Osteocyte (in vitro differentiated cells): ENCODE results near the gene AP3S2. TPM values are rescaled to one million over a fixed set of nuclear protein-coding genes. Genes with fewer than 3 reads are reported as not detected.
"Not testable (repeated sequence)": the region's sequence is repeated elsewhere in the genome, so short reads cannot be mapped to it uniquely, and the experiment has no call there.

Source experiments
- DNase-seq: peaks from one replicate; pipeline ENCODE4 v3.0.0; 2021; ENCODE audit warnings: mixed read lengths; ENCODE audit not compliant: unreplicated experiment; ENCODE audit errors: extremely low spot score
- H3K27ac Mint-ChIP-seq: one replicate; pipeline ENCODE4 v1.8.0; 2021; ENCODE audit warnings: mild to moderate bottlenecking, mixed read lengths; ENCODE audit not compliant: unreplicated experiment
- H3K27me3 Mint-ChIP-seq: one replicate; pipeline ENCODE4 v1.8.0; 2021; ENCODE audit warnings: mixed read lengths; ENCODE audit not compliant: unreplicated experiment
- H3K36me3 Mint-ChIP-seq: one replicate; pipeline ENCODE4 v1.8.0; 2021; ENCODE audit warnings: mixed read lengths; ENCODE audit not compliant: unreplicated experiment
- H3K4me1 Mint-ChIP-seq: one replicate; pipeline ENCODE4 v1.8.0; 2021; ENCODE audit warnings: mixed read lengths; ENCODE audit not compliant: unreplicated experiment
- H3K4me3 Mint-ChIP-seq: one replicate; pipeline ENCODE4 v1.8.0; 2021; ENCODE audit warnings: mild to moderate bottlenecking, moderate library complexity, mixed read lengths; ENCODE audit not compliant: unreplicated experiment
- H3K9me3 Mint-ChIP-seq: one replicate; pipeline ENCODE4 v1.8.0; 2021; ENCODE audit warnings: mixed read lengths; ENCODE audit not compliant: unreplicated experiment
- total RNA-seq: library from RNA; stranded (reverse); gene quantifications from 2 replicates; pipeline ENCODE4 v1.2.1, GENCODE V29; 2021
- TF ChIP-seq, protein P1 (sequence below): fragments of 200-600 bp; sonication (generic); IDR thresholded peaks from 2 replicates; pipeline ENCODE4 v1.5.0; 2021; ENCODE audit warnings: antibody characterized with exemption, mild to moderate bottlenecking, moderate library complexity

Gene AP3S2
- total RNA-seq, 1 donor from 2014 or later: 26.9 TPM

DNA sequence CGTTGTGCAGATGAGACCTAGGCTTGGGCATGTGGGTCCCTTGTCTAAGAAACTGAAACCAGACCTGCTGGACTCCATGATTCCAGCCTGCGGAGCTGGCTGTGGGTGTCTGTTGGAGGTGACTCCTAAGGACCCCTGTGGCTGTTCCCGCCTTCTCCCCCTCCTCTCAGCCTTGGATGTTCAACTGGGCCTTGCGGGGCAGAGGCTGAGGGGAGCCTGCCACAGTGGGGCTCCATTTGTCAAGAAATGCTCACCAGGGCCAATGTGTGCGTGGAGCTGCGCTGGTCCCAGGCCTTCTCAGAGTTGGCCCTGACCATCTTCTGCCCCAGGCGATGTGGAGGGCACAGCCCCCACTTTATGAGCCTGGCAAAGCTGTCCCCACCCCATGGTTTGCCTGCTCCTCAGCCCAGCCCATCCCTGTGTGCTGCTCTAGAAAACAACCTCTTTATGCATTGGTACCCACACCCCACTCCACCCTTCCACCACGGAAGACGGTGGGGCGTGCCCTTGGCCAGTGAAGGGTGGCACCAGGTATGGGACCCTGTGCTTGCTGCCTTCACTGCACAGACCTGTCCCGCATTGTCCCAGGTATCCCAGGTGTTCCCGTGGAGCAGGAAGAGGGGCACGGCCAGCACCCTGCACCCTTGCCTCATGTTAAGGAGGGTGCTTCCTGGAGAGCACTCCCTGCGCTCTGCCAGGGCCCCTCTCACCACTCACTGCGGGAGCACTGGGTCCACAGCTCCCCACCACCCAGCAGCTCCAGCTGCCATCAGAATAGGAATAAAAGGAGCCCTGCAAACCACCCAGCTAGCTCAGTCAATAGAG lies 109.7 kb downstream of the AP3S2 start:
- TF ChIP-seq, protein P1, sequence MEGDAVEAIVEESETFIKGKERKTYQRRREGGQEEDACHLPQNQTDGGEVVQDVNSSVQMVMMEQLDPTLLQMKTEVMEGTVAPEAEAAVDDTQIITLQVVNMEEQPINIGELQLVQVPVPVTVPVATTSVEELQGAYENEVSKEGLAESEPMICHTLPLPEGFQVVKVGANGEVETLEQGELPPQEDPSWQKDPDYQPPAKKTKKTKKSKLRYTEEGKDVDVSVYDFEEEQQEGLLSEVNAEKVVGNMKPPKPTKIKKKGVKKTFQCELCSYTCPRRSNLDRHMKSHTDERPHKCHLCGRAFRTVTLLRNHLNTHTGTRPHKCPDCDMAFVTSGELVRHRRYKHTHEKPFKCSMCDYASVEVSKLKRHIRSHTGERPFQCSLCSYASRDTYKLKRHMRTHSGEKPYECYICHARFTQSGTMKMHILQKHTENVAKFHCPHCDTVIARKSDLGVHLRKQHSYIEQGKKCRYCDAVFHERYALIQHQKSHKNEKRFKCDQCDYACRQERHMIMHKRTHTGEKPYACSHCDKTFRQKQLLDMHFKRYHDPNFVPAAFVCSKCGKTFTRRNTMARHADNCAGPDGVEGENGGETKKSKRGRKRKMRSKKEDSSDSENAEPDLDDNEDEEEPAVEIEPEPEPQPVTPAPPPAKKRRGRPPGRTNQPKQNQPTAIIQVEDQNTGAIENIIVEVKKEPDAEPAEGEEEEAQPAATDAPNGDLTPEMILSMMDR: no peak
- no peak for DNase-seq
- Mint-ChIP-seq H3K4me1 (peaks cover 29% of the 10 kb centered on the region), H3K27me3 (no peaks in the 10 kb centered on the region), H3K36me3 (peaks cover 17% of the 10 kb centered on the region), H3K9me3 (peaks cover 8% of the 10 kb centered on the region), H3K4me3 (no peak overlapping the region), H3K27ac (no peak overlapping the region)

DNA sequence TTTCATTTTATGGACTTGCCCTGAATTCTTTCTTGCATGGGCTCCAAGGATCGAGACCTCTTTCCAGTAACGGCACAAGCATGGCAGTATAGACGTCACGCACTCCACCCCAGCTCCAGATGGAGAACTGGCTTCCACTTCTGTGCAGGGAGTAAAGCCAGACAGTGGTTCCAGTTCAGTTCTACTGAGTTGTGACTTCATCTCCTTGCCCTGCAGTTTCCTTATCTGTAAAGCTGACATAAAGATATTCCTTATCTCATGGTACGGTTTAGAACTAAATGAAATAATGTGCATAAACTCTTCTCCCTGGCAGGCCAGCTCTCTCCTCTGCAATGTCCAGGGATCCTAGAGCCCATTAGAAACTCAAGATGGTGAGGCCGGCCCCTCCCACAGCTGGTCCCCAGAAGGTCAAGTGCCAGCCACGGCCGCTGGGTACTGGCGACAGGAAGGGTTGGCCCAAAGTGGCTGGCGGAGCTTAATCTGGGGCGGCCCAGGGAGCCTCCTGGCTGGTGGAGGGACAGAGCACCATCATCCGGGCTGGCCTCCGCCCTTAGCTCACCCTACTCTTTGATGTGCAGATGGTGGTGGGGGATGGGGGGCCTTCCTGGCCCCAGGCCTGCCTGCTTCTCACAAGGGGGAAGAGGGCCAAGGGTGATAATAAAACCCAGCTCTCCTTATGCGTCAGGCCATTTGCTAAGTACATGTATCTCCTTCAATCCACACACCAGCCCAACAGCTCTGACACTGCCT lies 110.5 kb downstream of the AP3S2 start:
- TF ChIP-seq, protein P1: no peak
- peaks cover 16% of the 10 kb centered on the region for H3K36me3 Mint-ChIP-seq
- peaks cover 29% of the 10 kb centered on the region for H3K4me1 Mint-ChIP-seq
- no peak overlapping the region for H3K27ac Mint-ChIP-seq
- H3K9me3 Mint-ChIP-seq: peaks cover 8% of the 10 kb centered on the region
- no peaks in the 10 kb centered on the region for H3K27me3 Mint-ChIP-seq
- H3K4me3 Mint-ChIP-seq: no peak overlapping the region
- no peak for DNase-seq

DNA sequence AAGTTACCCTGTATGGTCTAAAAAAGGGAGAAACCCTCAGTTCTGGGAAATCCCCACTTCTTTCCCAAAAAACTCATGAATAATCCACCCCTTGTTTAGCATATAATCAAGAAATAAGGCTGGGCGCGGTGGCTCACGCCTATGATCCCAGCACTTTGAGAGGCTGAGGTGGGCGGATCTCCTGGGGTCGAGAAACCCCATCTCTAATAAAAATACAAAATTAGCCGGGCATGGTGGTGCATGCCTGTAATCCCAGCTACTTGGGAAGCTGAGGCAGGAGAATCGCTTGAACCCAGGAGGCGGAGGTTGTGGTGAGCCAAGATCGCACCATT lies 111.2 kb downstream of the AP3S2 start:
- not testable (repeated sequence) for H3K27ac Mint-ChIP-seq, H3K4me3 Mint-ChIP-seq, H3K27me3 Mint-ChIP-seq, DNase-seq, H3K36me3 Mint-ChIP-seq, H3K9me3 Mint-ChIP-seq
- H3K4me1 Mint-ChIP-seq: peaks cover 29% of the 10 kb centered on the region

DNA sequence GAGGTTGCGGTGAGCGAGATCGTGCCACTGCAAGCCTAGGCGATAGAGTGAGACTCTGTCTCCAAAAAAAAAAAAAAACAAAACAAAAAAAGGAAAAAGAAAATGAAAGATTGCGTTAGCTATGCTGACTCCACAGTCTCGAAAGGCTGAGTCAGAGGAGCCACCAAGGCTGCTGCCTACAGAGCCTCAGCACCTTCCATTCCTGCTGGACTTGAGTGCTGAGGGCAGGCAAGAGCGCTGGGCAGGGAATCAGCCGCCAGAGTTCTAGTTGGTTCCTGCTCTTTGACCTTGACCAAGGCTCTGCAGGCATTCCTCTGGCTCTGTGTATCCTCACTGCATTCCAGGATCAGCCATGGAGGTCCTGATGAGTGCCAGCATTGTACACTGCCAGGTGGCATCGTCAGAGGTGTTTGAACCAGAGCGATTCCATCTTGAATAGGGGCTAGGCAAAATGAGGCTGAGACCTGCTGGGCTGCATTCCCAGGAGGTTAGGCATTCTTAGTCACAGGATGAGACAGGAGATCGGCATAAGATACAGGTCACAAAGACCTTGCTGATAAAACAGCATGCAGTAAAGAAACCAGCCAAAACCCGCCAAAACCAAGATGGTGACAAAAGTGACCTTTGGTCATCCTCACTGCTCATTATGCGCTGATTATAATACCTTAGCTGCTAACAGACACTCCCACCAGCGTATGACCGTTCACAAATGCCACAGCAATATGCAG lies 111.7 kb downstream of the AP3S2 start:
- no peaks in the 10 kb centered on the region for H3K27me3 Mint-ChIP-seq
- H3K36me3 Mint-ChIP-seq: peaks cover 8% of the 10 kb centered on the region
- H3K27ac Mint-ChIP-seq: peak overlapping the region; percentile 49
- no peak overlapping the region for H3K4me3 Mint-ChIP-seq
- TF ChIP-seq, protein P1: no peak
- DNase-seq: no peak
- H3K9me3 Mint-ChIP-seq: no peaks in the 10 kb centered on the region
- H3K4me1 Mint-ChIP-seq: peaks cover 29% of the 10 kb centered on the region

DNA sequence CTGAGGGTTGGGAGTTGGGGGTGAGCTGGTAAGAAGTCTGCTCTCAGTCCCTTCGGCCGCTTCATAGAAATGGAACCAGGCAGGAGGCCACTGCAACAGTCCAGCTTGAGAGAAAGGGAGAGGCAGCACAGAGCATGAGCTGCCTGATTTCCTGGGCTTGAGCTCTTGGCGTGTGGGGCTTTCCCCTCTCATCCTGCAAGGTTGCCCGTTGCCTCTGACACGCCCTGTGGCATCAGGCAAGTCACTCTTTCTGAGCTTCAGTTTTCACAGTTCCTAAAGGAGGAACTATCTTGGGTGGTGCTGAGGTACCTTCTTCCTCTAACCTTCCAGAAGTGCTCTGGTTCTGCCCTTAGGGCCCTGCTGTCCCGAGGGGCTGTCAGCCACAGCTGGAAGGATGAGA lies 112.7 kb downstream of the AP3S2 start:
- no peak overlapping the region for H3K27ac Mint-ChIP-seq
- TF ChIP-seq, protein P1: no peak
- H3K4me3 Mint-ChIP-seq: no peak overlapping the region
- H3K4me1 Mint-ChIP-seq: peaks cover 27% of the 10 kb centered on the region
- H3K9me3 Mint-ChIP-seq: no peaks in the 10 kb centered on the region
- H3K36me3 Mint-ChIP-seq: peaks cover 5% of the 10 kb centered on the region
- H3K27me3 Mint-ChIP-seq: no peaks in the 10 kb centered on the region
- no peak for DNase-seq
